Aorta (tissue), 5 donors: ENCODE measurements around the gene ORM2. TPM values are rescaled to one million over a fixed set of nuclear protein-coding genes. Genes with fewer than 3 reads are reported as not detected.

Source experiments
- ATAC-seq: fragments of 200-7000 bp; cut with Tn5 transposase; one replicate; pipeline ENCODE4 v1.9.1; 2022; ENCODE audit warnings: moderate library complexity; ENCODE audit not compliant: low FRiP score
- DNase-seq, 2 donors: peaks; one replicate each; pipeline ENCODE4 v3.0.0-alpha.2; 2020
- H3K27ac ChIP-seq, 2 donors: one replicate each; pipeline ENCODE4 v1.5.1; 2013; ENCODE audit warnings: low read length in 2 of 2, mild to moderate bottlenecking in 2 of 2, moderate library complexity in 2 of 2, control low read depth in 1 of 2, inconsistent platforms in 1 of 2, low read depth in 1 of 2
- H3K27me3 ChIP-seq, 2 donors: one replicate each; pipeline ENCODE4 v1.6.1; 2013; ENCODE audit warnings: control low read depth in 1 of 2, low read length in 1 of 2, mild to moderate bottlenecking in 1 of 2, moderate library complexity in 1 of 2; ENCODE audit not compliant: insufficient read depth in 2 of 2, control insufficient read depth in 1 of 2
- H3K36me3 ChIP-seq, 2 donors: one replicate each; pipeline ENCODE4 v1.6.1; 2013; ENCODE audit warnings: control low read depth in 1 of 2, low read length in 1 of 2, mild to moderate bottlenecking in 1 of 2; ENCODE audit not compliant: insufficient read depth in 2 of 2, control insufficient read depth in 1 of 2
- H3K4me1 ChIP-seq, 2 donors: one replicate each; pipeline ENCODE4 v1.6.1; 2013; ENCODE audit warnings: low read length in 2 of 2, control low read depth in 1 of 2, mild to moderate bottlenecking in 1 of 2, moderate library complexity in 1 of 2; ENCODE audit not compliant: insufficient read depth in 2 of 2, control insufficient read depth in 1 of 2
- H3K4me3 ChIP-seq, 2 donors: one replicate each; pipeline ENCODE4 v1.5.1; 2013; ENCODE audit warnings: low read length in 2 of 2, control low read depth in 1 of 2, mild to moderate bottlenecking in 1 of 2
- H3K9me3 ChIP-seq: one replicate; pipeline ENCODE4 v1.6.1; 2013; ENCODE audit warnings: mild to moderate bottlenecking, low read length; ENCODE audit not compliant: control insufficient read depth
- WGBS, 2 donors: extraction: QIAGEN DNeasy Blood & Tissue Kit; methylation state at CpG; one replicate each; pipeline ENCODE4 v1.1.7; 2013; 5-methylcytosine and 5-hydroxymethylcytosine counted together
- intact Hi-C, 2 donors: fragments of 100-400 bp; cut with DNase I; formaldehyde crosslinking; loops; one replicate each; pipeline versions ENCODE4 v1.14.2 to v1.15.0; 2022
- polyA plus RNA-seq, 2 donors: library from polyadenylated mRNA; stranded (reverse); fragments of 200-250 nt; gene quantifications; one replicate each; pipeline ENCODE4 v1.2.3, GENCODE V29; 2013
- total RNA-seq, 2 donors: library from RNA; stranded (reverse); fragmentation: NEBNext Ultra II Directional; extraction: Animal tissue kit (Norgen Biotek cat#: 25700); gene quantifications; one replicate each; pipeline ENCODE4 v1.2.1, GENCODE V29; 2021
- donor health status: healthy with polysubstance abuse.
- donor health status: Bipolar disorder and iron deficiency.
- donor health status: DM: no; HTN: no; CAD: no.
- donor health status: DM: no; HTN: no; CAD: no.
- donor health status: DM: yes; HTN: yes; CAD: no.

ORM2 gene
- total and polyA plus RNA-seq, 4 donors: not detected

DNA sequence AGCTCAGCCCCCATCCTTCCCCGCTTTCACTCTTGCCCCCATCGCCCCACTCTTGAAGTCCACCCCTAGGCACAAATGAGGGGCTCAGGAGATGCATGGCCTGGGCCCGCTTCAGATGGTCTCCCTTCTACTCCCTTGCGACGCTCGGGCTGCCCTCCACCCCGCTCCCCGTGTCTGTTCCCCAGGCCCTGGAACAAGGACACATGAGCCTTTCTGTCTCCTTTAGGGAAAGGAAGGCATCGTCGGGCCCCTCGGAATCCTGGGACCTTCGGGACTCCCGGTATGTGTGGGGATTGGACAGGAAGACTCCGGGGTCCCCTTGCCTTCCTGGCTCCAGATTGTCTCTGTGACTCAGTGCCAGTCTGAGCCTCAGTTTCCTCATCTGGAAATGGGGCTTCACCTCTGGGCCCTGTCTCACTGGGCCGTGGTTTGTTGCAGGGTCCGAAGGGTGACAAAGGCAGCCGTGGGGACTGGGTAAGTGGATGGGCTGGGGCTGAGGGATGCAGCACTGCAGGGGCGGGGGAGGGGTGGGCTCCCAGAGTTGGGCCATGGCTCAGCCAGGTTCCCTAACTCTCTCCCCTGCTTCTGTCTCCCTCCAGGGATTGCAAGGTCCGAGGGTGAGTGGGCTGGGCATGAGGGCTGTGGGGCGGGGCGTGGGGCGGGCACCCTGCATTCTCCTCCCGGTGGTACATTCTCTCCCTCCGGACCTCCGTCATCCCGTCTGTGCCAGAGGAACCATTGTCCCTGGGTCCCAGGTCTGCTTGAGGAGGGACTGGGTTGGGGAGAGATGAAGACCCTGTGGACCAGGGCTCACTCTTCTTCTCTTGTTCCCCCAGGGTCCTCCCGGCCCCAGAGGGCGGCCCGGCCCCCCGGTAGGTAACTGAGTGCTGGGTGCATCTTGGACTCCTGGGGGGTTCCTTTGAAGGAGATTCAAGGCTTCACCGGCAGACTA is 28.5 kb upstream of the ORM2 start:
- intact Hi-C loops: no loop called here
- Histone ChIP-seq H3K36me3 (no peaks in the 10 kb centered on the region), H3K4me3 (no peak overlapping the region), H3K27ac (no peak overlapping the region), H3K27me3 (no peaks in the 10 kb centered on the region), H3K4me1 (no peaks in the 10 kb centered on the region), H3K9me3 (no peaks in the 10 kb centered on the region)
- ATAC-seq (no peak), DNase-seq (peak in 1 of 2 donors; percentile 71)
- 89 to 93% methylated on average over 31 of the region's 31 CpGs for WGBS, 2 donors

DNA sequence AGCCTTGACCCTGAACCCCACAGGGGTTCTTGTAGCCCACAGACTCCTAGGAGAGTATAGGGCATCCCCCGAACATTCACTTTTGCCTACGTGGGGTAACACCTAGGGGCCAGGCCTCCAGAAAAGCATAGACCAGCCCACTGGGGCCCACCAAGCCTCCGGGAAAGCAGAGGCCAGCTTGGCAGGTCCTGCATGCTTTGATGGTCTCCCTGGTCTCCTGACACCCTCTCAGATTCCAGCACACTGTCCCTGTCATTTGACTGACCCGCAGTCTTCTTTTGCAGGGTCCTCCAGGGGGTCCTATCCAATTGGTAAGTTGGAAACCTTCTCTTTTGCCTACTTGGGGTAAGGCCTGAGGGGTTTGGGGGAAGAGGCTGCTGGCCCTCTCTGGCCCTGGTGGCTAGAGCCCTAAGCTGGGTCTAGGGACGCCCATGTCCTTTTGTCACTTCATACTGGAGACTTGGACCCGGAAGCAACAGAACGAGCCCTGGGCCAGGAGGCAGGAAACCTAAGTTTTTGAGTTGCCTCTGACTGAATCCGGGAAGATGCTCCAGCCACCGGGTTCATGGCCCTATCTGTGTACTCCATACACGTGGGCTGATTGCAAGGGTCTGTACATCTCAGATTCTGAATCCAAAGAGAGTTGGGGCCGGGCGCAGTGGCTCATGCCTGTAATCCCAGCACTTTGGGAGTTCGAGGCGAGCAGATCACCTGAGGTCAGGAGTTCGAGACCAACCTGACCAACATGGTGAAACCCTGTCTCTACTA is 27.7 kb upstream of the ORM2 start:
- Histone ChIP-seq H3K4me1 (no peaks in the 10 kb centered on the region), H3K9me3 (no peaks in the 10 kb centered on the region), H3K27me3 (no peaks in the 10 kb centered on the region), H3K27ac (no peak overlapping the region), H3K4me3 (no peak overlapping the region), H3K36me3 (peaks cover 0 to 2% of the 10 kb centered on the region in 2 donors)
- WGBS, 2 donors: 80 to 83% methylated on average over 15 of the region's 15 CpGs
- ATAC-seq (no peak), DNase-seq (peak in 1 of 2 donors; percentile 65)
- intact Hi-C loops: no loop called here

DNA sequence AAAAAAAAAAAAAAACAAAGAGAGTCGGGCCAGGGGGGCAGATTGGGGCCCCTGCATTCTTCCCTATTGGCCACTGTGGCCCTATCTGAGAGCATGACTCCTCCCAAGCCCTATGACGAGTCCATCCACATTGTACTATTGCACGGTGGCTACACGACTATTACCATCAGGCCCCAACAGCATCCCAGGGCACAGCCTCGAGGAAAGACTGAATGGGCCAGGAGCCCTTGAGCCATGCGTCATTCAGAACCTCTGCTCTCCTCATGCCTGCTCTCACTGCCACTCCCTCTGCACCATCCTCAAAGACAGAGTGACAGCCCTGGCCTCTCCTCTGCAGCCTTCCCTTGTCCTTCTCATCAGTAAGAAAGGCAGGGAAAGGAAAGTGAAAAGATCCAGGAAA is 26.9 kb upstream of the ORM2 start:
- intact Hi-C loops: no loop called here
- H3K4me3 ChIP-seq: no peak overlapping the region
- H3K36me3 ChIP-seq: peaks cover 0 to 2% of the 10 kb centered on the region in 2 donors
- 8 to 12% methylated on average over 6 of the region's 6 CpGs for WGBS, 2 donors
- ATAC-seq (no peak), DNase-seq (peak in 1 of 2 donors; percentile 64)
- H3K4me1 ChIP-seq: no peaks in the 10 kb centered on the region
- no peaks in the 10 kb centered on the region for H3K27me3 ChIP-seq
- H3K27ac ChIP-seq: no peak overlapping the region
- no peaks in the 10 kb centered on the region for H3K9me3 ChIP-seq

DNA sequence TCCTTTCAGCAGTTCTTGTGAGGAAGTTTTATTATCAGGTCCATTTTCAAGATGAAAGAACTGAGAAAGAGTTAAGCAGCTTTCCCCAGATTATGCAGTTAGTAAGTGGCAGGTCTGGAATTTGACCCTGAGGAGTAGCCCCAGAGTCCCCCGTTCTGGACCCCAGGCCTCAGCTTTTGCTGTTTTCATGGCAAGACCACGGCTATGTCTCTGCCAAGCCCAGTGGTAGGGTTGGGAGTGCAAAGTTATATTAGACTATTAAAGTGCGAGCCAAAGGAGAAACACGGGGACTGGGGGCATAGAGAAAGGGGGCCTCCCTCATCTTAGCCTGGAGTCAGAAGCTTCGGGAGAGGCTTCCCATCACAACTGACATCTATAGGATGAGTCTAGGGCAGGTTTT is 26.1 kb upstream of the ORM2 start:
- no peaks in the 10 kb centered on the region for H3K4me1 ChIP-seq
- no peaks in the 10 kb centered on the region for H3K27me3 ChIP-seq
- H3K9me3 ChIP-seq: no peaks in the 10 kb centered on the region
- H3K4me3 ChIP-seq: no peak overlapping the region
- no peak for ATAC-seq
- intact Hi-C loops: no loop called here
- DNase-seq: peak in 1 of 2 donors; percentile 8
- 72 to 75% methylated on average over 5 of the region's 5 CpGs for WGBS, 2 donors
- H3K27ac ChIP-seq: no peak overlapping the region
- H3K36me3 ChIP-seq: peaks cover 0 to 2% of the 10 kb centered on the region in 2 donors

DNA sequence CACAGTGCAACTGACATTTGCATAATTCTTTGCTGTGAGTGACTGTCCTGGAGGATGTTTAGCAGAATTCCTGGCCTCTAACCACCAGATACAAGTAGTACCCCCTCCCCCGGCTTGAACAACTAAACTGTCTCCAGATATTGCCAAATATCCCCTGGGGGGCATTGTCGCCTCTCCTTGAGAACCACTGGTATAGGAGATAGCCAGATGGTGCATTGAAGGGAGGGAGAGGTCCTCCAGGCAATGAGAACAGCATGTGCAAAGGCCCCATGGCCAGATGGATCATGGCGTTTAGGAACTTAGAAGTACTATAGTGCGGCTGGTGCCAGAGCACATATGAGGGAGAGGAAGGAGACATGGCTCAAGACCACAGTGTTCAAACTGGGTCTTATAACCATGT is 25.7 kb upstream of the ORM2 start:
- peaks cover 0 to 2% of the 10 kb centered on the region in 2 donors for H3K36me3 ChIP-seq
- ATAC-seq (no peak), DNase-seq (peak in 1 of 2 donors; percentile 28)
- no peaks in the 10 kb centered on the region for H3K4me1 ChIP-seq
- no peaks in the 10 kb centered on the region for H3K27me3 ChIP-seq
- intact Hi-C loops: no loop called here
- H3K9me3 ChIP-seq: no peaks in the 10 kb centered on the region
- H3K4me3 ChIP-seq: no peak overlapping the region
- no peak overlapping the region for H3K27ac ChIP-seq
- WGBS, 2 donors: 89 to 92% methylated on average over 4 of the region's 4 CpGs

DNA sequence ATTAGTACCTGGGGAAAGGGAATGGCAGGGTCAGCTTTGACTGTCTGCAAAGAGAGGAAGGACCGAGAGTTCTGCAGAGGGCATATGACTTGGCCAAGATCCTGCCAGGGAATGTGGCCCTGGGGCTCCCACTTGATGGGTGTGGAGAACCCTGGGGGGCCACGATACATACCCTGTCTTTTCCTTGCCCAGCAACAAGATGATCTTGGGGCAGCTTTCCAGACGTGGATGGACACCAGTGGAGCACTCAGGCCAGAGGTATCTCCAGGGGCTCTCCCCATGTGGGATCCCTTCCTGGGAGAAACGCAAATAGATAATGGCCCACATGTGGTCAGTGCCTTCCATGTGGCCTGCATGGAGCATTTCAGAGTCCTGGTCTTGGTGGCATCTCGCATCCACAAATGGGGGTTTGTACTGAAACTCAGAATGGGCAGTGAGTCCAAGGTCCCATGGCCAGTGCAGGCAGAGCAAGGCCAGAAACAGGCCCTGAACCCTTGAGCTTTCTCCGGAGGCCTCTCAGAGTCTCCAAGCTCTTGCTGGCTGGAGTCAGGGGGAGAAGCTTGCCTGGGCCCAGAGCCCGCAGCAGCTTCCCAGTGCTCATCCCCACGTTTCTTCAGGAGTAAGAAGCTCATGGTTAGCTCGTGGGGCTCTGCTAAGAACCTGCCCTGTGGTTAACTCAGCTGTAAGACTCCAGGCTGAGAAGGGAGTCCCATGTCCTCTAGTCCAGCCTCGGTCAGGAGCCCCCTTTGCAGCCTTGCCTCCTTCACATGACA is 25.1 kb upstream of the ORM2 start:
- Histone ChIP-seq H3K9me3 (no peaks in the 10 kb centered on the region), H3K4me3 (no peak overlapping the region), H3K27me3 (no peaks in the 10 kb centered on the region), H3K36me3 (peaks cover 0 to 2% of the 10 kb centered on the region in 2 donors), H3K4me1 (no peaks in the 10 kb centered on the region), H3K27ac (no peak overlapping the region)
- peak in 1 of 2 donors; percentile 50 for DNase-seq
- 82 to 85% methylated on average over 10 of the region's 10 CpGs for WGBS, 2 donors
- intact Hi-C loops: no loop called here
- ATAC-seq: no peak

DNA sequence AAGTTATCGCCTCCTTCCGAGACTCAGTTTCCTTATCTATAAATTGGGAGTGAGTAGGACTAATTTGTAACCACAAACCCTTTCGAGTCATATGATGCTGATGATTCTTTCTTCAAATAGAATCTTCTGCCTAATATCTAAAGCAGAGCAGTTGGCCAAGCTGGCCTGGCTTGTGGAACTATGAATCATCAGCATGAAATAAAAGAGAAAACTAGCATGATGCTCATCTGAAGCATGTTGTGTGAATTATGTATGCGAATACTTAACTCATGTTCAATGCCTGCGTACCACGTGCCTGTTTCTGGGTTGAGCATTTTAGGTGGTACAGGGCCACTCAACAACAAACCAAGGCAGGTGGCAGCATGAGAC is 21.8 kb upstream of the ORM2 start:
- no peaks in the 10 kb centered on the region for H3K9me3 ChIP-seq
- no peak overlapping the region for H3K27ac ChIP-seq
- peaks cover 0 to 2% of the 10 kb centered on the region in 2 donors for H3K36me3 ChIP-seq
- ATAC-seq (no peak), DNase-seq (no peak)
- no peaks in the 10 kb centered on the region for H3K4me1 ChIP-seq
- 90% methylated on average over 6 of the region's 6 CpGs for WGBS, 2 donors
- H3K4me3 ChIP-seq: no peak overlapping the region
- no peaks in the 10 kb centered on the region for H3K27me3 ChIP-seq
- intact Hi-C loops: no loop called here

DNA sequence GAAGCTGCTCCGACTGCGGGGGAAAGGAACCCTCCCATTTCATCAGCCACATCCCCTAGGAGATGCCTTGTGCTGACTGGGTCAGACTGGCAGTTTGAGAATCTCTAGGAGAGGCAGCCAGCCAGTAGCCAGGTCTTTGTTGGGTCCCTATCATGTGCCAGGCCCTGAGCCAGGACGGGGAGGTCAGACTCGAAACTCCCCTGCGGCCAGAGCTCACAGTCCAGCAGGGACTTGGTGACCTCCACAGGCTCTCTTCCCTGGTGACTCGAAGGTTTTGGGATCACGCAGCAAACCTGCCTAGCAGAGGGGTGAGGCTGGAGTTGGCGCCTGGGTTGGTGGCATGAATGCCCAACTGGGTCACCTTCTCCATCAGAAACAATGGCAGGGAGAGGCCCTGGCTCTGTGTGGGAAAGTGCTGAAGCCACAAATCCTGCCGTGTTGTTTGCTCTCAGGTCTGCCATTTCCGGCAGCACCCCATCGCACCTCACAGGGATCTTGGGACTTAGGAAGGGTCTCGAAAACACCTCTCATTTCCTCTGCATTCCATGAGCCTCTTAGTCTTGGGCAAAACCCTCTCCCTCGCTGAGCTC is 21.2 kb upstream of the ORM2 start:
- H3K27me3 ChIP-seq: no peaks in the 10 kb centered on the region
- WGBS, 2 donors: 88 to 92% methylated on average over 13 of the region's 13 CpGs
- ATAC-seq (no peak), DNase-seq (peak in 1 of 2 donors; percentile 61)
- H3K4me1 ChIP-seq: no peaks in the 10 kb centered on the region
- intact Hi-C loops: no loop called here
- no peaks in the 10 kb centered on the region for H3K9me3 ChIP-seq
- H3K4me3 ChIP-seq: no peak overlapping the region
- no peak overlapping the region for H3K27ac ChIP-seq
- H3K36me3 ChIP-seq: peaks cover 0 to 2% of the 10 kb centered on the region in 2 donors
